ENCODE results near the gene SOX1.

SOX1 gene

DNA sequence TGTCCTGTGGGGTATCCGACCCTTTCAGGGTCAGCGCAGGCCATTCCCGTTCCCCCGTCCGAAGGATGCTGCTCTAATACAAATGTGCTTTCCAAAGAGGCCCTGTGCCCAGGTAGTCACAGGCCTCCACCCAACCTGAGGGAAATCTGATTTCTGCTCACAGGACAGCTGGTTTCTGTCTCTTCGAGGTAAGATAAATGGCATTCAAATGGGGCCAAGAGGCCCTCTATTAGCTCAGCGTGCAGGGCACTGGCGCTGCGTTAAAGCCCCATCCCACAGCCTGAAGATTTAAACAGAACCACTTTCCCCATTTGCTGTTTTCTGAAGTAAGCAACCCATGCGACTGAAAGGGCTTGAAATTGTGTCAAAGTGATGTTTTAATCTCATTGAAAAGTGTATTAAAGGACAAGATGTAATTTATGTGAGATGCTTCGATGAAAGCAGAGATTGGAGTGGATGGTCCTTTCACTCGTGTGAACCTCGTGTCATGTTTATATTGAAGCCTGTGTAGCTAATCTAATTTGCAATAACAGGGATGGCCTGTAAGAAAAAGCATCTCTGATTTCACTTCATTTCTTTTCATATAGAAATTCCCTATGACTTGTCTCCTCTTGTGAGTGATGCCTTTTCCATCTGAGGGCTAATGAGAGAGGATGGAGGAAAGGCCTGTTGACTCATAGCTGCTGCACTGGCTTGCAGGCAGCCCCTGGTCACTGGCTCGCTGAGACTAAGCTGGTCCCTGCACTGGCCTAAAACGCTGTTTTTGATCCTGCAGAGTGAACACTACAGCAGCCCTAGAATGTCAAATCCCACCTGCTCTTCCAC, 7.3 kb upstream of the SOX1 start:
- peak; percentile 31 for DNase-seq

DNA sequence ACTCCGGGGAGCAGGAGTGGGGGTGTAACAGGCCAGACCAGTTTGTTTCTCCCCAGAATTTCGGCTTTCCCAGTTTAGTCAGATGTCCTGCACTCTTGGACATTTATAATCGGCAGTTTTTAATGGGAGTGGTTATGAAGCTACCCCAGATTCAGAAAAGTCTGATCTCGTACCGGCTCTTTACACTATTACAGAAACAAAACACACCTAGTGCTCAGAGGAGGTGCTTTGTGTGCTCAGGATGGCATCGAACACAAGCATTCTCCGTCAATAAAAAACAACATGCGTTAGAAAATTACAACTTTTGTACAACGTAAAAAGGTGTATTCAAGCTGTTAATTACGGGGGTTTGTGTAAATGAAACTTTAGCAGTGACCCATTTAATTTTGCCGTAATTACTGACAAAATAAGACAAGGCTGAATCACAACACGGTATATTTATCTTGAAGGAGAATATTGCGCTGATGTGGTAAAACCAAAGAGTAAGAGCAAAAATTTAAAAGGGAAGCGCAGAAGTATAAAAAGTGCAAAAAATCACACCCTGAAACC, 6.6 kb upstream of the SOX1 start:
- DNase-seq = peak; percentile 27

DNA sequence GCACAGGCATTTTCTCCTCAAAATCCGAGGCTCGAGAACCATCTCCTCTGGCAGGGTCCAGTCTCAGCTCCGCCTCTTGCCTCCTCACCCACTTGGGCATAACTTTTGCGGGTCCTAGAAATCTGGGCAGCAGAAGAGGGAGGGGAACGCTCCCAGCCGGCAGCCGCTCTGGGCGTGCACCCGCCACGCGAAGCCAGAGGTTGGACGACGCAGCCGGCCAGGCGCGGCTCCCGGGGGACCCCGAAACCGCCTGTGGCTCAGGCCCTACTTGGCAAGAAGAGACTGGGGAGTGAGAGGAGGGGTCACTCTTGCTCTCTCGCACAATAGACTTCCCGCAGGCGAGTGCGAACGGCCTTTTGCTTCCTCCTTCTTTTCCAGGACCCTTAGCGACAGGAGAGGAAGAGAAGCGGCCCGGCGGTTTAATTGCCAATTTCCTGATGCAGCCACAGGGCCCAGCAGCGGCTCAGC, 6.0 kb upstream of the SOX1 start:
- peak; percentile 65 for DNase-seq

DNA sequence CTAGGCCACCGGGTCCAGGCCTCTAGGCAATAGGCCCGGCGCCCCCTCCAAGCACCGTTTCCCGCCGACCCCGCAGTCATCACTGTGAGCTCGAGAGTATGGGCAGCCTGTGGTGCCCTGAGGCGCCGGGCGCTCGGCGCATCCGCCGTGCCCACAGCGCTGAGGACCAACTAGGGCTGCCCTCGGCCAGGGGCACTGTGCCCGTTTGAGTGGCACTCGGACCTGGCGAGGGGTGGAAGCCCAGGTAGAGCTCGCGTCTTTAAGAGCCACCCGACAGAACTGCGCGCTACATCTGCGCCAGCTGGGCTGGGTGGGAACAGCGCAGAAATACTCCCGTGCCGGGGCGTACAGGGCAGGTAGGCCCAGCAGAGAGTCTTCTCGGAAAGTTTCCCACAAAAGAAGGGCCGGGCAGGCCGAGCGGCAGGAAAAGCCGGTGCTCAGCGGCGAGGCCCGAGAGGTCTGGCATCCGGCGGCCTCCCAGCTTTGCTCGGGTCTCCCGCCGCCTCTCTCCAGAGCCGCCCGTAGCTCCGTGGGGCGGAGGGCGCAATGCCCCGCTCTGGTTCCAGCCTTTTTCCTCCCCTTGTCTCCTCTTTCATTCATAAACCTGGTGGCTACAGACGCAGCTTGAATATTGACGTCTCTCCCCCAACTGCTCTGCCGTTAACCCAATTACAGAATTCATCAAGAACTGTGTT, 5.4 kb upstream of the SOX1 start:
- DNase-seq = no peak

DNA sequence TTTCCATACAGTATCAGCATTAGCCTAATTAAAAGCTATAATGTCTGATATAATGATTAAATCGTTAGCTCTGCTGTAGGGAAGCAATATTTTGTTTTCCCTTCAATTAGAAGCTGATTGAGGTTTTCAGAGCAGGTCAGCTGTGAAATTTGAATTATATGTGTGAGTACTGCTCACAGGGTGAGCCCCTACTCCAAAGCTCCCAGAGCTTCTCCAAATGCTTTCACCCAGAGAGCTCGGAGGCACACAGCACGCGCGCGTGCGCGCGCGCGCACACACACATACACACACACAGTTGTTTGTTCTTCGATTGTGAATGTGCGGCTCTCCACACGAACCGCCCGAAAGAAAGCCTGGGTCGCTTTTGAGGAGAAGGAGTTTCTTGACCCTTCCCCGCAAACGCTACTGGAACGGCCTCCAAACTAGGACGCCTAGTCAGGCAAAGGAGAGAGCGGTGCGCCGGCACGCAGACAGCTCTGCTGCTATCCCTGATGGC, 4.8 kb upstream of the SOX1 start:
- peak; percentile 42 for DNase-seq

DNA sequence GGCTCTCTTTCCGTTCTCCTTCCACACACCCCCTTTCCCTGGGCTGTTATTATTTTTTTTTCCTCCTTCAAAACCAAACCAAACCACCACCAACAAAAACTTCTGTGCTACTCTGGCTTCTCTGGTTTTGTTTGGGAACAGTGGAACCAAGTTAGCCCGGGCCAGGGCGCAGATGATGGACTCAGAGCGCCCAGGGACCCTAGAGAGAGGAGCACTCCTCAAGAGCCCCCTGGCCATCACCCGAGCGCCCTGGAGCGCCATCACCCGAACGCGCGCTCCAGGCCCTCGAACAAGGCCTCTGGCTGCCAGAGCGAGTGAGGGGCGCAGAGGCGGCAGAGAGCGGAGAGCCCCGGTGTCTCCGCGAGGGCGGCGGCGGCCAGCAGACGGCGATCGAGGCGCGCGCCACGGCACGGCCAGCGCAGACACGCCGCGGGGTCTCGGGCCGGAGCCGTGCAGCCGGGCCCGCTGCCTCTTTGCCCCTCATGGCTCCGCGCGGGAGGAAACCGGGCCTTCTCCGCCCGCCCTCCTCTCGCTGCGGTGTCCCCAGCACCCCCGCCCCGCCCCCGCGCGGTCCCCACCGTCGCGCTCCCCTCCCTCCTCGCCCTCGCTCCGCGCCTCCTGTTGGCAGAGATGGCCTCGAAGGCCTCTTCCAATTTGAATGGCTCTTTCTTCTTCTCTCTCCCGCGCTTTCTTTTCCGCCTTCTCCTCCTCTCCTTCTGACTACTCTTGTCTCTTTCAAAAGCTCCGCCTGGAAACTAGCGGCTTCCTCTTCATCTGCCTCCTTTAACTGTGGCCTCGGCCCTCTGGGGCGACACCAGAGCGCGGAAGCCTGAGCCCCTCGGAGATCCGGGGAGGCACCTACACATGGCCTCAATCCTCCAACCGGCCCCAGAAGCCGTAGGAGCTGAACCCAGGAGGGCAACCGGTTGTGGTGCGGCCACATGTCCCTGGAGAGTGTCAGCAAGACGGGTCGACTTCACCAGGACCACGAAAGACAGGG, 4.1 kb upstream of the SOX1 start:
- peak; percentile 19 for DNase-seq

DNA sequence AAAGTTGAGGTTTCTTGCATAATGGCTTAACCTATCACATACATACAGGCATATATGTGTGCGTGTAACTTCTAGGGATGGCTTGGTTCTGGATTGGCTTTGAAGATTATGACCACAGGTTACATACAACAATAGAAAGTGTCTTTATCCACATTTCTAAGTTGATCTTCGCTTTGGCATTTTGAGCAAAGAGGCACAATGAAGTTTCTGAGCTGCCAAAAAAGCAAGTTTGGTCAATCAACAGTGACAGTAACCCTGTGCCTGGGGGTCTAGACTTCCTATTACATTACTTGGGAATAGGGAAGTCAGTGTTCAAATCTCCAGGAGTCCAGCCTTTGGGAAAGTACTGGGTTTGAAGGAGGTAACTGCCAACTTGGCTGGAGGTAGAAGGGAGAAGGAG, 3.1 kb upstream of the SOX1 start:
- DNase-seq = no peak

DNA sequence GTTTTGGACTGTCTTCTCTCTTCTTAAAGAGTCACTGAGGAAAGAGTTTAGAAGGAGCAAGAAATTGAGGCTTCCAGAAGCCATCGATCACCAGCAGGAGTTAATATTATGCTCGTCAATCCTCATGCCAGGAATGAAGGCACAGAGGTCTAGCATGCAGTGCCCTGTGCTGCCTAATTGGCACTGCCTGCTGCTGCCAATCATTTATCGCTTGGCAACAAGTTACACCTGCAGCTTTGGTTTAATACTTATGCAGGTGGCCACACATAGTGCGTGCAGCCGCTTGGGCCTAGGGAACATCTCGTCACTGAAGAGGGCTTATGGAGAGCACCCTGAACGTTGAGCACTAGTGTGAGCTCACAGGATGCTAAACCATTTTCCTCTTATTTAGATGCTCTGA, 2.7 kb upstream of the SOX1 start:
- DNase-seq = peak; percentile 97

DNA sequence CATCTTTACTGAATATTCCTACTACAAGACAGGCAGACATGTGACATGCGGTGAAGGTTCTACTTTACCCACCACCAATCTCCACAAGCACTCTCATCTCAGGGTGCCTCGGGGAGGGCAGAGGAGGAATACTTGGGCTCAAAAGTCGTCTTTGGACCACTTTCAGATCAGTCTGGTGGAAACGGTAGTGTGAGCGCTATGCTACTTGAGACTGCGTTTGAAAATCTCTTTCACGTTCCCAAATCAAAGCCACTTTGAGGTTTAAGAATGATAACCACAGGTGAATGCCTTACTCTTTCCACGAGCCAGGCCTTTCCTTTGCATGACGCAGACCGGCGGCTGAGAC, 1.5 kb upstream of the SOX1 start:
- DNase-seq = no peak

DNA sequence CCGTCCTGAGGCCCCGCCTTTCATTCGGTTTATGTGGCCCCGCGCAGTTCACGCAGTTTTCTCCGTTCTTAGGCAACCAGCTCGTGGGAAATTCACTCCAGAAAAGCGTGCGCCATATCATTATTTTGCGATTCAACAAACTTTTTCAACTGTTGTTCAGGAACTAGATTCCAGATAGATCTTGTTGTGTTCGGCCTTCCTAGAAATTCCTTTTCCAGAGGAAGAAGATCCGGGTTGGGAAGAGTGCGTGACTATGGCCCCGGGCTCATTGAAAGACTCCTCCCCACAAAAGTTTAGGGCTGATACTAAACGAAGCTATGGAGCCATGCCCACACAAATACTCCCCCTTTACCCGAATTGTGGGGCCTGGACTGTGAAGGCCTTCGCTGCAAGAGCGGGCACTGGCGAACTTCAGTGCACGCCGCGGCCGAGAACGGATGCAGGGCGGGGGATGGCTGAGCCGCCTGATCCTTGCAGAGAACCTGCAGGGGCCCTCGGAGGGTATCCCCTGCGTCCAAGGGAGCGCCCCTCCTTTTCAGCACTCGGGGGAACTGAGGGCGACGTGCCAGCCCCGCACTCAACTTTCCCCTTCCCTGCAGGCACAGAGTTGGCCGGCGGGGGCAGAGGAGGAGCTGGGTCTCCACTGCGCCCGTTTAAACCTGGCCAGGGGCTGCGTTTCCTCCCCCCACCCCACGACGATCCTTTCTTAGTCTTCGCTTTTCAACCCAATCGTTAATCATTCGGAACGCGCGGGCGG, 904 bp upstream of the SOX1 start:
- DNase-seq = peak; percentile 33

DNA sequence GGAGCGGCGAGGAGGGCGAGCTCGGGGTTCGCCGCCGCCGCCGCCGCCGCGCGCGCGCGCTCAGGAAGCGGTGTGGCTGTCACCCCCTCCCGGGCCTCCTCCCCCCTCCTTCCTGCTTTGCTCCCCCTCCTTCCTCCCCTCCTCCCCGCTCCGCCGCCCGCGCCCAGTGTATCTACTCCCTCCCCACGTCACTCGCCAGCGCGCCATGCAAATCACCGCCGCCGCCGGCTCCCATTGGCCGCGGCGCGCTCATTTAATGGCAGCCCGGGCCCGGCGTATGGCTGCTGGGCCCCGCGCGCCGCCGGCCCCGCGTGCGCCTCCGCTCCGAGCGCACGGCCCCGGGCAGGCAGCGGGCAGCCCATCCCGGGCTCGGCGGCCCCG, 335 bp upstream of the SOX1 start:
- peak; percentile 96 for DNase-seq

DNA sequence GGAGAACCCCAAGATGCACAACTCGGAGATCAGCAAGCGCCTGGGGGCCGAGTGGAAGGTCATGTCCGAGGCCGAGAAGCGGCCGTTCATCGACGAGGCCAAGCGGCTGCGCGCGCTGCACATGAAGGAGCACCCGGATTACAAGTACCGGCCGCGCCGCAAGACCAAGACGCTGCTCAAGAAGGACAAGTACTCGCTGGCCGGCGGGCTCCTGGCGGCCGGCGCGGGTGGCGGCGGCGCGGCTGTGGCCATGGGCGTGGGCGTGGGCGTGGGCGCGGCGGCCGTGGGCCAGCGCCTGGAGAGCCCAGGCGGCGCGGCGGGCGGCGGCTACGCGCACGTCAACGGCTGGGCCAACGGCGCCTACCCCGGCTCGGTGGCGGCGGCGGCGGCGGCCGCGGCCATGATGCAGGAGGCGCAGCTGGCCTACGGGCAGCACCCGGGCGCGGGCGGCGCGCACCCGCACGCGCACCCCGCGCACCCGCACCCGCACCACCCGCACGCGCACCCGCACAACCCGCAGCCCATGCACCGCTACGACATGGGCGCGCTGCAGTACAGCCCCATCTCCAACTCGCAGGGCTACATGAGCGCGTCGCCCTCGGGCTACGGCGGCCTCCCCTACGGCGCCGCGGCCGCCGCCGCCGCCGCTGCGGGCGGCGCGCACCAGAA, 1.1 kb downstream of the SOX1 start:
- DNase-seq = no peak

DNA sequence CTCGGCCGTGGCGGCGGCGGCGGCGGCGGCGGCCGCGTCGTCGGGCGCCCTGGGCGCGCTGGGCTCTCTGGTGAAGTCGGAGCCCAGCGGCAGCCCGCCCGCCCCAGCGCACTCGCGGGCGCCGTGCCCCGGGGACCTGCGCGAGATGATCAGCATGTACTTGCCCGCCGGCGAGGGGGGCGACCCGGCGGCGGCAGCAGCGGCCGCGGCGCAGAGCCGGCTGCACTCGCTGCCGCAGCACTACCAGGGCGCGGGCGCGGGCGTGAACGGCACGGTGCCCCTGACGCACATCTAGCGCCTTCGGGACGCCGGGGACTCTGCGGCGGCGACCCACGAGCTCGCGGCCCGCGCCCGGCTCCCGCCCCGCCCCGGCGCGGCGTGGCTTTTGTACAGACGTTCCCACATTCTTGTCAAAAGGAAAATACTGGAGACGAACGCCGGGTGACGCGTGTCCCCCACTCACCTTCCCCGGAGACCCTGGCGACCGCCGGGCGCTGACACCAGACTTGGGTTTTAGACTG, 1.7 kb downstream of the SOX1 start:
- DNase-seq = no peak

DNA sequence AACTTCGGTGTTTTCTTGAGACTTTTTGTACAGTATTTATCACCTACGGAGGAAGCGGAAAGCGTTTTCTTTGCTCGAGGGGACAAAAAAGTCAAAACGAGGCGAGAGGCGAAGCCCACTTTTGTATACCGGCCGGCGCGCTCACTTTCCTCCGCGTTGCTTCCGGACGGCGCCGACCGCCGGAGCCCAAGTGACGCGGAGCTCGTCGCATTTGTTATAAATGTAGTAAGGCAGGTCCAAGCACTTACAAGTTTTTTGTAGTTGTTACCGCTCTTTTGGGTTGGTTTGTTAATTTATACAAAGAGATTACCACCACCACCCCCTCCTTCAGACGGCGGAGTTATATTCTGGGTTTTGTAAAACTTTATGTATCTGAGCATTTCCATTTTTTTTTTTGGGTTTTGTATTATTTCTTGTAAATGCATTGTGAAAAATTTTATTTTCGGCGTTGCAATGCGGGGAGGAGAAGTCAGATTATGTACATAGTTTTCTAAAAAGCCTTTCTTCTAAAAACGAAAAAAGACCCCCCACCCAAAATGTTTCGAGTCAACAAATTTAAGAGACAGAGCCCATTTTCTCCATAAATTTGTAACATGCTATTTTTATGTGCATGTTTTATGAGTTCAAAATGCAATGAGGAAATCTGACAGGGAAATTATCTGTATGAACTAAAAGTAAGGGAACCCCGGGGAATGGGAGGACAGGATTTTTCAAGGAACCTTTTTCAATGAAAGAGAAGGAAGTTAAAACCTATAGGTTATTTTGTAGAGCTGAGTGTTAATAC, 2.3 kb downstream of the SOX1 start:
- no peak for DNase-seq

DNA sequence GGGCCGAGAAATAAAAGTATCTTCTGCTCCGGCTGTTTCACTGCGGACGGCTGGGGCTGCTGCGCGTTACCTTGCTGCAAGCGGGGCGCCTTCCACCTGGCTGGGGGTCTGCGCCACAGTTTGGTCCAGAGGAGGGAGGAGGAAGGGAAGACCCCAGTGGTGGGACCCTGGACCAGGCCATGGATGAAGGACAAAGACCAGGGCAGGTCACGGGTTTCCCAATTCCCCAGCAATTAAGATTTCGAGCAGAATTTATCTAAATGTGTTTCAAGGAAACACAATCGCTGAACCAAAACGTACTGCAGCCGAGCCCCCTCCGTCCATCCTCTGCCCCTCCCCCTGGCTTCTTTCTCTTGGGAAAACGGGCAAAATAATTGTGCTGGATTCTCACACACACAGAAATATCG, 2.9 kb downstream of the SOX1 start:
- DNase-seq = no peak

DNA sequence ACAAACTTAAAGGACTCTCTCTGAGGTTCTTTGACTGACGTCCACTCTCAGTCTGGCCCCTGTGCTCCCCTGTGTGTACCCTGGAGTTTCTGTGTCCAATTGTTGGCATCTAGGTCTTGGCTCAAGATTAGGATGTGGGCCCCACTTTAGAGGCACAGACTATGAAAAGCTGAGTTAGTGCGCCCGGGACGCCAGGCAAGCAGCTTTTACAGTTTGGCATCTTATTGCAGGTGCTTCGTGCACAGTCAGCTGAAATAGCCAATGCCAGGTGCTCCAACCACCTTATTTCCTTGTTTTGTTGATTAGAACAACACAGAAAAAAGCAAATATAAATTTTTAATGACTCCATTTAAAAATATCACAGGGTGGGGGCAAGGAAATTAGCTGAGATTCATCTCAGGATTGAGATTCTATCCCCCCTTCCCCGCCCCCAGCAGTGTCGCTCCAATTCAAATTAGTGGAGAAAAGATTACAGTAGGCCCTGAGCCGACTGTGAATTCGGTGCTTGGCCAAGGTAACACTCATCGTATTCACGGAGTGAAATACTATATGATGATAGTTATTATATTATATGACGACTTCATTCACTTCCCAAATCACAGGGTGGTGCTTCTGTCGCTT, 4.3 kb downstream of the SOX1 start:
- peak; percentile 33 for DNase-seq

DNA sequence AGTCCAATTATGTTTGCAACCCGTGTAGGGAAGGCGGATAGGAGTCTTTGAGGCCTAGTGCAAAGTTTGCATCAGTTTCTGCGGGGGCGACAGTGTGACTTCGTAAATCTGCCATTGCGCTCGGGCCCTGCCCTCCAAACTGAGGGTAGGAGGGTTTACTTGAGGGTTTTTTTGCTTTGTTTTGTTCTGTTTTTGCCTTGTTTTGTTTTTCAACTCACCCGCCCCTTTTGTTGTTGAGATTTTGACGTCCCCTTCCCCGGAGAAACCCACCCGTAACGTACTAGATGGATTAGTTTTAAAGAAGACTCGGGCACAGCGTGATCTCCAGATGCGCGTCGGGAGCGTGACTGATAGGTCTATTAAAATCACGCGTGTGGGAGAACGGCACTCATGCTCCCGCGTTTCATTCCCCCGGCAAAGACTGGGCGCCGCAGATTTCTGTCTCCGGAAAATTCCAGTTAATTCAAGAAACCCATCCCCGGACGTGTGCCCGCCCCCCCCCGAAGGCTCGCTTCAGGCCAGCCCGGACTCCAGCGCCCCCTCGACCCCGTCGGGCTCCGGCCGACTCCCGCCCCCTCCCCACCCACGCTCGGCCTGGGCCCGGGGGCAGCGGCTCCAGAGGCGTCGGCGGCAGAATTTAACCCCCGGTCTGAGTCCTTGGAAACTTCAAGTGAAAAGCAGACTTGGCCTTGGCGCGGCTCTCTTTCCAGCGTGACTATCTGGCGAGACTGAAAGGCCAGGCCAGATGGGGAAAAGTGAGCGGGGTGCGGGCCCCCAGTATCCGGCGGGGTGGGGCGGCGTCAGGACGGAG, 5.0 kb downstream of the SOX1 start:
- DNase-seq = peak; percentile 38

DNA sequence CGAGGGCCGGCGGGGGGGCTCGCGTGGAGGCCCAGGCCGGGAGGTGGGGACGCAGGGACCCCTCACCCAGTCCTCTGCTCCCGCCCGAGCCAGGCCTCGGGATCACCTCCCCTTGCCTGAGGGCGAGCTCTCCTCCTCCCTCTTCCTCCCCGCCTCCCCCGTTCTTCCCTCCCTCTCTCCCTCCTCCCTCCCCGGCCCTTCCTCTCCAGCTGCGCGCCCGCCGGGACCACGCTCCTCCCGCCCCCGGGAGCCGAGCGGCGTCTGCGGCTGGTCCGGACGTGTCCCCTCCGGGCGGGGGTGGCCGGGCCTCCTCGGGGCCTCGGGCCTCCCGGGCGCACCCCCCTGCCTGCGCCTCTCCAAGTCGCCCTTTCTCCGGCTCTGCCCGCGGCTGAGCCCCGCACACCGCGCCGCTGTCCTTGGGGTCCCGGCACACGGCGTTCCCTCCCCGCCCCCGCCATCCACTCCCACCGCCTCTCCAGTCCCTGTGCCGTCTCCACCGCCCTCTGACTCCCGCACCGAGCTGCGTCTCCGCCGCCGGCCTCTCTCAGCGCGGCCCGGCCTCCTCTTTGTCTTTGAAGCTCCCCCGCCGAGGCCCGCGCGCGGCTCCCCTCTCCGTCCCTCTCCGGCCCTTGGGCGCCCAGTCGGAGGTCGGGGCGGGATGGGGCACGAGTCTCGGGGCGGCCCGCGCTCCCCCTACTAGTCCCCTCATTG, 5.7 kb downstream of the SOX1 start:
- peak; percentile 83 for DNase-seq
